HUDEP-2 (cell line): ENCODE measurements around the gene FHOD3.
A peak's percentile ranks its signal among the peaks of the same experiment; 100 is the strongest.

Source experiments
- DNase-seq, 76 experiments: peaks; one replicate each; lab custom pipeline; 2025; ENCODE audit not compliant: unreplicated experiment in 76 of 76; lab: John Stamatoyannopoulos, UW

FHOD3 gene

GRCh38 chr18:36295880-36296301 lies 1.6 kb upstream of the FHOD3 start:
- no peak for DNase-seq

GRCh38 chr18:36296650-36297416 lies 680 bp upstream of the FHOD3 start:
- peak in 14 of 76 experiments; percentile 6 to 35 (median 15) for DNase-seq

- DNase-seq: no peak
Observed at GRCh38 chr18:36298126-36298741, 721 bp downstream of the FHOD3 start.

GRCh38 chr18:36299015-36299414 lies 1.5 kb downstream of the FHOD3 start:
- no peak for DNase-seq

GRCh38 chr18:36300211-36300610 lies 2.7 kb downstream of the FHOD3 start:
- DNase-seq: no peak

- no peak for DNase-seq
Observed at GRCh38 chr18:36301884-36302283, 4.4 kb downstream of the FHOD3 start.

- DNase-seq: no peak
Observed at GRCh38 chr18:36302676-36303075, 5.2 kb downstream of the FHOD3 start.

- DNase-seq: no peak
Observed at GRCh38 chr18:36303211-36303844, 5.8 kb downstream of the FHOD3 start.

GRCh38 chr18:36304723-36305122 lies 7.2 kb downstream of the FHOD3 start:
- DNase-seq: no peak

- DNase-seq: no peak
Observed at GRCh38 chr18:36305375-36305774, 7.9 kb downstream of the FHOD3 start.

- no peak for DNase-seq
Observed at GRCh38 chr18:36307513-36307912, 10.0 kb downstream of the FHOD3 start.

- no peak for DNase-seq
Observed at GRCh38 chr18:36308711-36309435, 11.4 kb downstream of the FHOD3 start.

- DNase-seq: no peak
Observed at GRCh38 chr18:36309436-36310391, 12.2 kb downstream of the FHOD3 start.

- no peak for DNase-seq
Observed at GRCh38 chr18:36311026-36311570, 13.6 kb downstream of the FHOD3 start.

GRCh38 chr18:36312806-36313395 lies 15.4 kb downstream of the FHOD3 start:
- DNase-seq: no peak

- no peak for DNase-seq
Observed at GRCh38 chr18:36314098-36314497, 16.6 kb downstream of the FHOD3 start.

- no peak for DNase-seq
Observed at GRCh38 chr18:36314754-36315153, 17.2 kb downstream of the FHOD3 start.

GRCh38 chr18:36315736-36316135 lies 18.2 kb downstream of the FHOD3 start:
- no peak for DNase-seq

- no peak for DNase-seq
Observed at GRCh38 chr18:36316246-36316645, 18.7 kb downstream of the FHOD3 start.
